ENCODE measurements around the gene SLX9. TPM values are rescaled to one million over a fixed set of nuclear protein-coding genes. Genes with fewer than 3 reads are reported as not detected.

SLX9 gene
- total RNA-seq, 1 donor from 2014 or later, result 10.0 TPM

GRCh38 chr21:44947930-44948331, 8.1 kb downstream of the SLX9 start:
- no peak for DNase-seq

- DNase-seq, result no peak
Observed at GRCh38 chr21:44948426-44949120, 8.7 kb downstream of the SLX9 start.

- no peak for DNase-seq
Observed at GRCh38 chr21:44949161-44949778, 9.4 kb downstream of the SLX9 start.

- peak; percentile 22 for DNase-seq
Observed at GRCh38 chr21:44949779-44950198, 10.0 kb downstream of the SLX9 start.

- DNase-seq, result no peak
Observed at GRCh38 chr21:44950351-44950750, 10.5 kb downstream of the SLX9 start.

- no peak for DNase-seq
Observed at GRCh38 chr21:44951186-44951915, 11.5 kb downstream of the SLX9 start.

- DNase-seq, result no peak
Observed at GRCh38 chr21:44952116-44952928, 12.5 kb downstream of the SLX9 start.

GRCh38 chr21:44952929-44953627, 13.2 kb downstream of the SLX9 start:
- DNase-seq, result no peak

- no peak for DNase-seq
Observed at GRCh38 chr21:44953628-44954021, 13.8 kb downstream of the SLX9 start.

GRCh38 chr21:44954281-44954771, 14.5 kb downstream of the SLX9 start:
- DNase-seq, result no peak

GRCh38 chr21:44955141-44955797, 15.4 kb downstream of the SLX9 start:
- DNase-seq, result no peak

GRCh38 chr21:44955798-44956175, 16.0 kb downstream of the SLX9 start:
- DNase-seq, result no peak

GRCh38 chr21:44956356-44957046, 16.7 kb downstream of the SLX9 start:
- DNase-seq, result no peak

GRCh38 chr21:44957047-44957831, 17.4 kb downstream of the SLX9 start:
- no peak for DNase-seq

- DNase-seq, result no peak
Observed at GRCh38 chr21:44957901-44958451, 18.1 kb downstream of the SLX9 start.

GRCh38 chr21:44958471-44959191, 18.8 kb downstream of the SLX9 start:
- DNase-seq, result peak; percentile 78

GRCh38 chr21:44959376-44960091, 19.7 kb downstream of the SLX9 start:
- DNase-seq, result no peak

Measured in skin of body (tissue), 2 donors.